Ammon's horn (tissue), 1 donor: ENCODE results near the gene SLC35G3.
"Not testable (repeated sequence)": the region's sequence is repeated elsewhere in the genome, so short reads cannot be mapped to it uniquely, and the experiment has no call there.

Source experiments
- DNase-seq: peaks from one replicate; pipeline ENCODE4 v3.0.0-alpha.2; 2016; ENCODE audit warnings: low spot score

The SLC35G3 gene

DNA sequence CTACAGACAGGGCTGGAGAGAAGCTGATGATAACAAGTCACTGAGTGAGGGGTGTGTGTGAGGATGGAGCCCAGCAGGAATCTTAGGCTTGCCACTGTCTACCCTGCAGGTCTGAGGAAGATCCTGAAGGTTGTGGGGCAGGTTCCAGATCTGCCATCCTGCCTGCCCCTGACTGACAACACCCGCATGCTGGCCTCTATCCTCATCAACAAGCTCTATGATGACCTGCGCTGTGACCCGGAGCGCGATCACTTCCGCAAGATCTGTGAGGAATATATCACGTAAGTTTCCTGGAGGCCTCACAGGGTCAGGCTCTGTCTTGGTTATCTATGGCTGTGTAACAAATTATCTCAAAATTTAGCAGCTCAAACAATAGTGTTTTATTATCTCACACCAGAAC lies 30.3 kb downstream of the SLC35G3 start:
- no peak for DNase-seq

DNA sequence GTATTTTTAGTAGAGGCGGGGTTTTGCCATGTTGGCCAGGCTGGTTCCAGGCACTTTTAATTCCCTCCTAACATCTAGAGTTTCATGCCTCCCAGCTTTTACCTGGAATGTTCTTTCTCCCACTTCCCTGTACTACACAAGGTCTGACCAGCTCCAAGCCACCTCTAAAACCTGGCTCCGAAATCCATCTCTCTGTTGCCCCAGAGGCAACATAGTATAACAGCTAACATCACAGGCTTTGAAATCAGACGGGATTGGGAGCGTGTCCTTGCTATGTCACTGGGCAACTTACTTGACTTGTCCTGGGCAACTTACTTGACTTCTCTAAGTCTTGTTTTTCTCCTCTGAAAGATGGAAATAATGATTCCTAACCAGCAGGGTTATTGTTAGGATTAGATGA lies 31.4 kb downstream of the SLC35G3 start:
- no peak for DNase-seq

DNA sequence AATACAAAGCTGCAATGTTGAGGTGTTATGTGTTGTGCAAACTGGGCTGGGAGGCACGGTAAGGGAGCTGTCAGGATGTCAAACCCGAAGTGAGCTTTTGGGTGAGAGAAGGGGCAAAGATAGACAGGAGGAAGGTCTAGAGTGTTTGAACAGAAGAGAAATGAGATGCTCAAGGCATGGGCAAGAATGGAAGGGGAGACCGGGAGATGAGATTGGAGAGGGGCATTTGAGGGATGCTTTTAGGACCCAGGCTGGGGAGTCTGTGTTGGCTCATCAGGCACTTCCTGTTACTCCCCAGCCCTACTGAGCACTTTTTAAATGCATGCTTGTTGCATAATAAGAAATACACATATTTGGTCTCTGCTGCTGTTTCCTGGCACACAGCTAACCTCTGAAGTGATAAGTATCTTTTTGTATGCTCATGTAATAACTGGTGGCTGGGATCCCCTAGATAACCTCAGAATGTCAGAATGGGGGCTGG lies 32.9 kb downstream of the SLC35G3 start:
- no peak for DNase-seq

DNA sequence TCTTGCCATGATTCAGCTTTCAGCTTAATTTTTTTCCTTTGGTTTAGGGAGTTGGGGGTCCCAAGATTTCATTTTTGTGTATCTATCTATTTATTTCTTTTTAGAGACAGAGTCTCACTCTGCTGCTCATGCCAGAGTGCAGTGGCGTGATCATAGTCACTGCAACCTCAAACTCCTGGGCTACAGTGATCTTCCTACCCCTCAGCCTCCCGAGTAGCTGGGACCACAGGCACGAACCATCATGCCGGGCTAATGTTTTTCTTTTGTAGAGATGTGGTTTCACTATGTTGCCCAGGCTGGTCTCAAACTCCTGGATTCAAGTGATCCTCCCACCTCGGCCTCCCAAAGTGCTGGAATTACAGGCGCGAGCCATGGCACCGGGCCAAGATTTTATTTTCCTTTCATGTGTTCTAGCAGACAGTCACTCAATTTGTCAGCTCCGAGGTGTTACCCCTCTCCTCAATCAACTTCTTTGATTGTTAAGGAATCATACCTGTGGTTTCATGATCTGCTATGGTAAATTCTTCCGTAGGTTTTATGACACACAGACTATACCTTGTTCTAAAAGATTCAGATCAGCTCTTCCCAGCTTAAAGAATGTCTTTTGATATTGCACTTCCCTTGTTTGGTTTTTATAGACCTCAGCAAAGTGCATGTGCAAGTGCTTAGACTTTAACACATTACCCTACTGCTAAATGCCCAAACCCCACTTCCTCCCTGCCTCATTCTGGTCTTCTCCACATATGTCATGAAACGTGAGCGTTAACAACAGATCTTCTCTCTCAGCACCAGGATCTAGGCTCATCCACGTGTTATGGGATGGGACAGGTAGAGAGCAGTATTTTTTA lies 33.6 kb downstream of the SLC35G3 start:
- no peak for DNase-seq

DNA sequence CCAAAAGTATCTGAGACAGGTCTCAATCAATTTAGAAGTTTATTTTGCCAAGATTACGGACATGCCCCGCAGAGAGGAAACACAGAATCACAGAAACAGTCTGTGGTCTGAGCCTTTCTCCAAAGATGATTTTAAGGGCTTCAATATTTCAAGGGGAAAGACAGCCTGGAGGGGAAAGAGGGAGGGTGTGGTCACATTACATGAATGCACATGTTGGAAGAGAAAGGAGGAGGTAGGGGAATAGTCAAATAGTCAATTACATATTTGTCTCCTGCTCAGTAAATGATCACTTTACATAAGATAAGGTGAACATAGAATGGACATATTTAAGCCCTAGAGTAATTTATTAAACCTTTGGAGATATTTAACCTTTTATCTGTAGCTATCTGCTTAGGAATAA lies 34.3 kb downstream of the SLC35G3 start:
- DNase-seq: no peak

DNA sequence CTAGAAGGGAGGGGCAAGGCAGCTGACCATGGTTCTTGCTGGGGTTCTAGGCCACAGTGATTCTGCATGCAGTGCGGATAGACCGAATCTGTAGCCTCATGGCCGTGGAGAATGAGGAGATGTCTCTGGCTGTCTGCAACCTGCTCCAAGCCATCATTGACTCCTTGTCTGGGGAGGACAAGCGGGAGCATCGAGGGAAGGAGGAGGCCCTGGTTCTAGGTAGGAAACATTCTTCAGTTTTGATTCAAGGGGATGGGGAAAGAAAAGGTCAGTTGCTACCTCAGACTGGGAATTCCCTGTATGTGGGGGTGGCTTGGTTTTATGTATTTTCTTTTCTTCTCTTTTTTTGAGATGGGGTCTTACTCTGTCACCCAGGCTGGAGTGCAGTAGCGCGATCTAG lies 38.9 kb downstream of the SLC35G3 start:
- no peak for DNase-seq

DNA sequence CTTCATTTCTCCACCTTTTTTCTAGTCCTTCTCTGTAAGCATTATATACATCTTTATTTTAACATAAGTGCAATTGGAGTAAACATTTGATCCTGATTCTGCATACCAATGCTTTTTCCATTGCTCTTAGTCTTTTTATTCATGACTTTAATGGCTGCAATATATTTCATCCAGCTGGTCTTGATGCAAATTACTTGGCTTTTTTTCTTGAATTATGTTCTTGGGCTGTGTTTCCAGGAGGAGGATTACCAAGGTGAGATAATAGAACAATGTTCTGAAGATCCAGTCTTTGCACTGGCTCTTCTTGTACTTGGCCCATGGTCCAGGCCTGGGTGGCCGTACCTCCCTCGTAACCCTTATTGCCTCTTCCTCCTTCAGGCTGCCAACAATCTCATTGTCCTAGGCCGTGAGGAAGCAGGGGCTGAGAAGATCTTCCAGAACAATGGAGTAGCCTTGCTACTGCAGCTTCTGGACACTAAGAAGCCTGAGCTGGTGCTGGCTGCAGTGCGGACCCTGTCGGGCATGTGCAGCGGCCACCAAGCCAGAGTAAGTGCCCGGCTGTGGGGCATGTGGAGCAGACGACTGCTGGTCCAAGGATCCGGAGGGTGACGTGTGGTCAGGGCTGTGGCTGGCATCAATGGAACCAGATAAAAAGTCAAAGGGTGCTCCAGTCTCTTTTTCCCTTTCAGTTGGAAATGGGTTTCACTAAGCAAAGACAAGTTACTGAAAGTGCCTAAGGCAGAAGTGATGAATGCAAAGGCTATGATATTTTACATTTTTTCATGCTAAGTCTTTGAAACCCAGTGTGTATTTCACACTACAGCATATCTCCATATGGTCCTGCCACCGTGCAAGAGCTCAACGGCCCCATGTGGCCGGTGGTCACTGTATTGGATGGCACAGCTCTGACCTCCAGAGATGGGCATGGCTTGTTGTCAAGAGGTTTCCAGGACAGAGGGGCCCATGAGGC lies 39.7 kb downstream of the SLC35G3 start:
- DNase-seq: no peak

DNA sequence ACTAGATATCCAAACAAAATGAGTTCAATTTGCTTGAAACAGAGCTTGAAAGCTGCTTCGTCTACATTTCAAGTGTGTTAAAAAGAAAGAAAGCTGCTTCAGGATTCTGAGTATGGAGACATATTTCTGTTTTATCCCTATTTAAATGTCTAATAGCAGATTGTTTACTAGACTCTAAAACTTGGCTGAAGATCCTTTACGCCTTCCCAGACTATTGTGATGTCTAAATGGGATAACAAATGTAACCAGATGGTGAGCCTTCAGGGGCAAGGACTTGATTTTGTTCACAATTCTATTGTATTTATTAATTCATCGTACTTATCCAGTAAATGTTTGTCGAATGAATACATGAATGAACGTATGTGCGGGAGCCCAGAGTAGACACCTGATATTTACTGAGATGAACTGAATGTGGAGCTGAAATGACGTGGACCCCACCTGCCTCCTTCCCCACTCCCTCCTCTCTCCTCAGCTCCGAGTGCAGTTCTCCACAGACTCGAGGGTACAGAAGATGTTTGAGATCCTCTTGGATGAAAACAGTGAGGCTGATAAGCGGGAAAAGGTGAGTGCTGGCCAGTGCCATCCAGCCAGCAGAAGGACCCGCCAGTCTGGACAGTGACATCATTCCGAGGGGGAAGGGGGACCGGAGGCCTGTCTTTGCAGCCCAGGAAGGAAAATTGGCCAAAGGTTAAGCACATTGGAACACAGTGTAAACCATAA lies 41.6 kb downstream of the SLC35G3 start:
- peak; percentile 21 for DNase-seq

DNA sequence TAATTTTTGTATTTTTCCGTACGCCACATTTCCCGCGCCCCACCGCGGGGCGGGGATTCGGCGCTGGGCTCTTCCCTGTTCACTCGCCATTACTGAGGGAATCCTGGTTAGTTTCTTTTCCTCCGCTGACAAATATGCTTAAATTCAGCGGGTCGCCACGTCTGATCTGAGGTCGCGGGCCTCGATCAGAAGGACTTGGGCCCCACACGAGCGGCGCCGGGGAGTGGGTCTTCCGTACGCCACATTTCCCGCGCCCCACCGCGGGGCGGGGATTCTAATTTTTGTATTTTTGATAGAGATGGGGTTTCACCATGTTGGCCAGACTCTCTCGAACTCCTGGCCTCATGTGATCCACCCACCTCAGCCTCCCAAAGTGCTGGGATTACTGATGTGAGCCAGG lies 43.1 kb downstream of the SLC35G3 start:
- DNase-seq: not testable (repeated sequence)

DNA sequence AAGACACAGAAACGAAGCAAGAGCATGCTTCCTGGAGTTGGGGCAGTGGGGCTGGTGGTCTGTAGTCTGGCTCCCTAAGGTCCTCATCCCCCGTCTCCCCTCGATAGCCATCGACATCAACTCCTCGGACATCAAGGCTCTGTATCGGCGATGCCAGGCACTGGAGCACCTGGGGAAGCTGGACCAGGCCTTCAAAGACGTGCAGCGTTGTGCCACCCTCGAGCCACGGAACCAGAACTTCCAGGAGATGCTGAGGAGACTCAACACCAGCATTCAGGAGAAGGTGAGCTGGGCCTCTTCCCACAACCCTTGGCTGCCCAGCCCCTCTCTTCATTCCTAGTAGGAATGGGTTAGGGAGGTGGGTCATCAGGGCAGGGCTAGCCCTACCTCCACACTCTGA lies 44.3 kb downstream of the SLC35G3 start:
- no peak for DNase-seq

DNA sequence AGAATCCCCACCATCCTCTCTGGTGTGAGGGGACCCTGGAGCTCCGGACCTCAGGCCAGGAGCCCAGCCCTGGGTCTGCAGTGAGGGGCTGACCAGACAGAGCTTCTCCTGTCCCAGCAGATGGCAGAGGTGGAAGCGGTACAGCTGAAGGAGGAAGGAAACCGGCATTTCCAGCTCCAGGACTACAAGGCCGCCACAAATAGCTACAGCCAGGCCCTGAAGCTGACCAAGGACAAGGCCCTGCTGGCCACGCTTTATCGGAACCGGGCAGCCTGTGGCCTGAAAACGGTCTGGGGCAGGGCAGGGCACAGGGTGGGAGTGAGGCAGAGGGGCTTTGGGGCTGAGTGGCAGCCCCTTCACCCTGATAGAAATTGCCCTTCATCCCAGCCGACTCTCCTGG lies 46.0 kb downstream of the SLC35G3 start:
- DNase-seq: no peak

DNA sequence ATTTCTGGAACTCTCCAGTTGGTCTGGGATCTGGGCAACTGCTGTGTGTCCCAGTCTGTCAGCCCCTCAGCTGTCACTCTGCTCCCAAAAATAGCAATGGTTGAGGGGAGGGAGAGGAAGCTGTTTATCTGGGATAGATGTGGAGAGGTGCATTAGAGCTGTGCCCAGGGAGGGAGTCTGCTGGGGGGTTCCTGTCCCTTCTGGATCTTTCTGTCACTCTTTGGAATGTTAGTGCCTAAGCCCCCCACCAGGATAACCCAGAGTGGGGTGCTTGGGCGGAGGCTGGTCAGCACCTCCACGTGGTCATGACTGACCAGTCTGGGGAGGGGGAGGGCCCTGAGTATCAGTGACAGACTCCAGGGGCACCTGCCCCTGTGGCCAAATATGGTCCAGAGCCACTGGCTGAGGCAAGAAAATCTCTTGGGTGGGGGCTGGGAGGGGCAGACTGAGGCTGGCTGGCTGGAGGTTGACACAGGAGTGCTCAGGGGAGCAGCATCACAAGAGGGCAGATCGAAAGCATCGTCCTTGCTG lies 46.8 kb downstream of the SLC35G3 start, which contains the start of gene UNC45B:
TSS of gene UNC45B (plus strand) at position 443 of the 531 bp plus-strand sequence. CDS start 447 bp downstream, outside the sequence.
- DNase-seq: no peak

DNA sequence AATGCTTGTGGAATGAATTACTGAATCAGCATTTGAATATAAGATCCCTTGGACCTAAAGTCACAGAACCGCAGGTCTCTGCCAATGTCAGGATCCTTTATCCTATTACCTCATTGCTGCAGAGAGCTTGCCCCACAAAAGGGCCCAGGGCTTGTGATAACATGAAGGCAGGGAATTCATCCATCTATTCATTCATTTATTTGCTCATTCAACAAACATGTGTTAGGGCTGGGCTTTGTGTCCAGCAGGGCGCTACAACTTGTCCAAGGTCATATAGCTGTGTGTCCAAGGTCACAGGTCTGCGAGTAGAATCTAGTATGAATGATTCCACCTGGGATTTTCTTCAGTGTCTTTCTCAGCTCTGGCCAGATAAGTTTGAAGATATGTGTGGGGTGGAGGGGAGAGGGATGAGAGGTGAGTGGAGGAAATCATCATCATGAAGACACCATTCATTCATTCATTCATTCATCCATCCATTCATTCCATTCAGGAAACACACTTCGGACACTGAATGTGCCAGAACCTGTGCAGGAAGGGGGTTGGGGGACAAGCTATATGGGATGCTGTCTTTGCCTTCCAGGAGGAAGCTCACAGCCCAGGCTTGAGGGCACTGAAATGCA lies 47.9 kb downstream of the SLC35G3 start:
- no peak for DNase-seq

DNA sequence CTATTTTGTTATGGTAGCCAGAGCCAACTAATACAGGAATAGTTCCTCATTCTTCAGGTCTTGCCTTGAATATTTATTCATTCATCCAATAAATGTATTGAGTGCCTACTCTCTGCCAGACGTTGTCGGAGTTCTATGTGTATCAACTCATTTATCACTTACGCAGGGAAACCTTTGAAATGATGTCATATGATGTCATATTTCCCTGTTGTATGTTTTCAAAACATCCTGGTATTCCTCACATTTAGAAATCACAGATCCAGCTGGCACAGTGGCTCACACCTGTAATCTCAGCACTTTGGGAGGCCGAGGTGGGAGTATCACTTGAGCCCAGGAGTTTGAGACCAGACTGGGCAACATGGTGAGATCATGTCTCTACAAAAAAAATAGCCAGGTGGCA lies 49.4 kb downstream of the SLC35G3 start:
- DNase-seq: no peak
